ENCODE results near the gene ATF6. TPM values are rescaled to one million over a fixed set of nuclear protein-coding genes. Genes with fewer than 3 reads are reported as not detected.
"Not testable (repeated sequence)": the region's sequence is repeated elsewhere in the genome, so short reads cannot be mapped to it uniquely, and the experiment has no call there.

ATF6 gene
- total RNA-seq, 1 donor from 2014 or later = 28.0 TPM

DNA sequence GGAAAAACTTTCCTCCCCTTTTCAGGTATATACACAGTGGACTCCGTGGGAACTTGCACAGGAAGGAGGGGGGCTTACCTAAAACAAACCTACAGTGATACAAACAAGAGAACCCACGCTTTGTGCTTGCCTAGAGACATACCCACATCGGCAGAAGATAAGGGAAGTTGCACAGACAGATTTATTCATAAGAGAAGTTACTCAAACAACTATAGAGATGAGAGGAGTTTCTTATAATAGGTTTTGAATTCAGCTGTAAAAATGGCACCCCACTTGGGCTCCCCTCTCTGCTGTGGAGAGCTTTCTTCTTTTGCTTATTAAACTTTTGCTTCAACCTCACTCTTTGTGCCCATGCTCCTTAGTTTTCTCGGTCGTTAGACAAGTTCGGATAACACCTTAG, 18.3 kb upstream of the ATF6 start:
- peaks cover 13% of the 10 kb centered on the region for H3K27me3 Mint-ChIP-seq (ENCODE audit: low read depth)
- H3K27ac Mint-ChIP-seq = no peak overlapping the region
- no peak overlapping the region for H3K4me3 Mint-ChIP-seq
- TF ChIP-seq, protein P1, sequence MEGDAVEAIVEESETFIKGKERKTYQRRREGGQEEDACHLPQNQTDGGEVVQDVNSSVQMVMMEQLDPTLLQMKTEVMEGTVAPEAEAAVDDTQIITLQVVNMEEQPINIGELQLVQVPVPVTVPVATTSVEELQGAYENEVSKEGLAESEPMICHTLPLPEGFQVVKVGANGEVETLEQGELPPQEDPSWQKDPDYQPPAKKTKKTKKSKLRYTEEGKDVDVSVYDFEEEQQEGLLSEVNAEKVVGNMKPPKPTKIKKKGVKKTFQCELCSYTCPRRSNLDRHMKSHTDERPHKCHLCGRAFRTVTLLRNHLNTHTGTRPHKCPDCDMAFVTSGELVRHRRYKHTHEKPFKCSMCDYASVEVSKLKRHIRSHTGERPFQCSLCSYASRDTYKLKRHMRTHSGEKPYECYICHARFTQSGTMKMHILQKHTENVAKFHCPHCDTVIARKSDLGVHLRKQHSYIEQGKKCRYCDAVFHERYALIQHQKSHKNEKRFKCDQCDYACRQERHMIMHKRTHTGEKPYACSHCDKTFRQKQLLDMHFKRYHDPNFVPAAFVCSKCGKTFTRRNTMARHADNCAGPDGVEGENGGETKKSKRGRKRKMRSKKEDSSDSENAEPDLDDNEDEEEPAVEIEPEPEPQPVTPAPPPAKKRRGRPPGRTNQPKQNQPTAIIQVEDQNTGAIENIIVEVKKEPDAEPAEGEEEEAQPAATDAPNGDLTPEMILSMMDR (IDR thresholded peaks at IDR 0.05; ENCODE audit: unreplicated experiment) = no peak
- peaks cover 21% of the 10 kb centered on the region for H3K4me1 Mint-ChIP-seq
- no peaks in the 10 kb centered on the region for H3K9me3 Mint-ChIP-seq
- no peak for DNase-seq (ENCODE audit: low spot score in 2 of 2, unreplicated experiment in 2 of 2)
- peaks cover under 1% of the 10 kb centered on the region for H3K36me3 Mint-ChIP-seq

GRCh38 chr1:161749509-161750407, 16.4 kb upstream of the ATF6 start, which contains the start of gene DUSP12:
DUSP12 (plus strand) TSS chr1:161749786; CDS start chr1:161749802, 16 bp downstream.
- no peaks in the 10 kb centered on the region for H3K9me3 Mint-ChIP-seq
- peak within 1 kb of the TSS; percentile 98 for H3K27ac Mint-ChIP-seq
- DNase-seq (ENCODE audit: low spot score in 2 of 2, unreplicated experiment in 2 of 2) = peak; percentile 71 to 86
- H3K4me1 Mint-ChIP-seq = peaks cover 21% of the 10 kb centered on the region
- peaks cover 12% of the 10 kb centered on the region for H3K27me3 Mint-ChIP-seq (ENCODE audit: low read depth)
- H3K4me3 Mint-ChIP-seq = peak within 1 kb of the TSS; percentile 100
- peaks cover 15% of the 10 kb centered on the region for H3K36me3 Mint-ChIP-seq
- TF ChIP-seq, protein P1 (IDR thresholded peaks at IDR 0.05; ENCODE audit: unreplicated experiment) = no peak

GRCh38 chr1:161763522-161764098, 2.5 kb upstream of the ATF6 start:
- H3K4me3 Mint-ChIP-seq = peak overlapping the region; percentile 18
- H3K27ac Mint-ChIP-seq = no peak overlapping the region
- H3K9me3 Mint-ChIP-seq = no peaks in the 10 kb centered on the region
- H3K36me3 Mint-ChIP-seq = peaks cover 3% of the 10 kb centered on the region
- H3K4me1 Mint-ChIP-seq = peaks cover 17% of the 10 kb centered on the region
- no peak for DNase-seq (ENCODE audit: low spot score in 2 of 2, unreplicated experiment in 2 of 2)
- TF ChIP-seq, protein P1 (IDR thresholded peaks at IDR 0.05; ENCODE audit: unreplicated experiment) = no peak
- no peaks in the 10 kb centered on the region for H3K27me3 Mint-ChIP-seq (ENCODE audit: low read depth)

GRCh38 chr1:161768461-161768860, 2.3 kb downstream of the ATF6 start:
- no peak overlapping the region for H3K27ac Mint-ChIP-seq
- H3K27me3 Mint-ChIP-seq (ENCODE audit: low read depth) = no peaks in the 10 kb centered on the region
- no peak overlapping the region for H3K4me3 Mint-ChIP-seq
- TF ChIP-seq, protein P1 (IDR thresholded peaks at IDR 0.05; ENCODE audit: unreplicated experiment) = no peak
- no peaks in the 10 kb centered on the region for H3K9me3 Mint-ChIP-seq
- DNase-seq (ENCODE audit: low spot score in 2 of 2, unreplicated experiment in 2 of 2) = no peak
- no peaks in the 10 kb centered on the region for H3K36me3 Mint-ChIP-seq
- peaks cover 17% of the 10 kb centered on the region for H3K4me1 Mint-ChIP-seq

DNA sequence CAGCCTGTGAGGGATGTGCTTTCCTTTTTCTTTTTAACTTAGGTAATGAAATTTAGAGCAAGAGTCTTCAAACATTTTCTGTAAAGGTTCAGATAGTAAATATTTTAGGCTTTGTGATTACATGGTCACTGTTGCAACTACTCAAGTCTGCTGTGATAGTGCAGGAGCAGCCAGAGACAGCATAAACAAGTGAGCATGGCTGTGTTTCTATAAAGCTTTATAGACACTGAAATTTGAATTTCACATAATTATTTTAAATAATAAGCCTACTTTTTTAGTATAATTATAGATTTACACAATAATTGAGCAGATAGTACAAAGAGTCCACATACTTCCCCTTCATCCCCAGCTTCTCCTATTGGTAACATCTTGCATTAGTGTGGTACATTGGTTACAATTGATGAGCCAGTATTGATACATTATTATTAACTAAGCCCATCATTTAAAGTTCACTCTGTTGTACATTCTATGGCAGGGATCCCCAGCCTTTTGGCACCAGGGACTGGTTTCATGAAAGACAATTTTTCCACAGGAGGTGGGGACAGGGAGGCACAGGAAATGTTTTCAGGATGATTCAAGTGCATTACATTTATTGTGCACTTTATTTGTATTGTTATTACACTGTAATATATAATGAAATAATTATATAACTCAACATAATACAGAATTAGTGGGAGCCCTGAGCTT, 3.0 kb downstream of the ATF6 start:
- DNase-seq (ENCODE audit: low spot score in 2 of 2, unreplicated experiment in 2 of 2) = no peak
- Mint-ChIP-seq H3K27ac (no peak overlapping the region), H3K4me3 (no peak overlapping the region), H3K9me3 (no peaks in the 10 kb centered on the region), H3K27me3 (ENCODE audit: low read depth) (no peaks in the 10 kb centered on the region), H3K4me1 (peaks cover 15% of the 10 kb centered on the region), H3K36me3 (no peaks in the 10 kb centered on the region)
- TF ChIP-seq, protein P1 (IDR thresholded peaks at IDR 0.05; ENCODE audit: unreplicated experiment) = no peak

- not testable (repeated sequence) for DNase-seq (ENCODE audit: low spot score in 2 of 2, unreplicated experiment in 2 of 2); H3K27me3 Mint-ChIP-seq (ENCODE audit: low read depth); H3K27ac Mint-ChIP-seq; H3K4me3 Mint-ChIP-seq; H3K36me3 Mint-ChIP-seq; H3K9me3 Mint-ChIP-seq
- H3K4me1 Mint-ChIP-seq = peaks cover 15% of the 10 kb centered on the region
Observed at GRCh38 chr1:161769673-161770045, 3.5 kb downstream of the ATF6 start.
